HepG2 (cell line): Measurements from ENCODE around the gene TCEA3. TPM values are rescaled to one million over a fixed set of nuclear protein-coding genes. Genes with fewer than 3 reads are reported as not detected.

ENCODE experiments used
- DBP ChIP-seq: sonication (generic); formaldehyde crosslinking; IDR thresholded peaks from 2 replicates; pipeline ENCODE4 v1.4.0; 2020; ENCODE audit warnings: missing genetic modification reagents; ENCODE audit errors: not compliant biosample characterization
- FOXK2 ChIP-seq: fragments of 450-650 bp; IDR thresholded peaks from 2 replicates; pipeline ENCODE4 v1.6.1; 2016
- KDM6A ChIP-seq: IDR thresholded peaks from 2 replicates; pipeline ENCODE4 v1.6.1; 2016; ENCODE audit warnings: low read depth
- MATR3 ChIP-seq: sonication (generic); formaldehyde crosslinking; IDR thresholded peaks from 2 replicates; pipeline ENCODE4 v1.4.0; 2020; ENCODE audit warnings: missing genetic modification reagents
- MEF2D ChIP-seq: sonication (generic); formaldehyde crosslinking; IDR thresholded peaks from 2 replicates; pipeline ENCODE4 v1.5.1; 2020; ENCODE audit warnings: mild to moderate bottlenecking, missing genetic modification reagents
- NFRKB ChIP-seq: fragments of 450-650 bp; IDR thresholded peaks from 2 replicates; pipeline ENCODE4 v1.6.1; 2017
- NFYB ChIP-seq: sonication (generic); formaldehyde crosslinking; IDR thresholded peaks from 2 replicates; pipeline ENCODE4 v1.4.0; 2020; ENCODE audit warnings: missing genetic modification reagents
- POLR2A ChIP-seq, 2 experiments: IDR thresholded peaks; 2 replicates each; pipeline ENCODE4 v1.6.1; 2011; ENCODE audit warnings: low read depth in 2 of 2, low read length in 2 of 2, mild to moderate bottlenecking in 1 of 2, moderate library complexity in 1 of 2; ENCODE audit not compliant: insufficient read depth in 1 of 2
- SIN3A ChIP-seq: IDR thresholded peaks from 2 replicates; pipeline ENCODE4 v1.6.1; 2011; ENCODE audit warnings: low read depth, mild to moderate bottlenecking, control low read depth, low read length, borderline replicate concordance
- STAG1 ChIP-seq: sonication (generic); formaldehyde crosslinking; IDR thresholded peaks from 2 replicates; pipeline ENCODE4 v1.4.0; 2020; ENCODE audit warnings: missing genetic modification reagents
- ZBTB8A ChIP-seq: sonication (generic); formaldehyde crosslinking; IDR thresholded peaks from 2 replicates; pipeline ENCODE4 v1.4.0; 2020; ENCODE audit warnings: mild to moderate bottlenecking, low read depth, missing genetic modification reagents, borderline replicate concordance
- ZNF18 ChIP-seq: sonication (generic); formaldehyde crosslinking; IDR thresholded peaks from 2 replicates; pipeline ENCODE4 v1.8.0; 2022; ENCODE audit warnings: mild to moderate bottlenecking, missing genetic modification reagents; ENCODE audit not compliant: insufficient replicate concordance
- ZNF407 ChIP-seq: sonication (generic); formaldehyde crosslinking; IDR thresholded peaks from one replicate; pipeline ENCODE4 v1.5.1; 2020; ENCODE audit warnings: mild to moderate bottlenecking, missing genetic modification reagents; ENCODE audit errors: not compliant biosample characterization
- ZNF580 ChIP-seq: IDR thresholded peaks from 2 replicates; pipeline ENCODE4 v1.6.1; 2016; ENCODE audit warnings: low read depth, borderline replicate concordance
- ZNF749 ChIP-seq: sonication (generic); formaldehyde crosslinking; IDR thresholded peaks from 2 replicates; pipeline ENCODE4 v1.8.0; 2022; ENCODE audit warnings: mild to moderate bottlenecking, missing genetic modification reagents, moderate library complexity, borderline replicate concordance
- polyA plus RNA-seq, 8 experiments: library from polyadenylated mRNA; depleted of rRNA in 3 of 8; stranded (reverse) in 7 of 8; unstranded in 1 of 8; fragments of >200 nt; fragmentation: Illumina TruSeq in 4 of 8; extraction: Trizol in 4 of 8; gene quantifications; 2 replicates each; pipeline versions ENCODE4 v1.2.1 to v1.2.3, GENCODE V29; 2011 to 2016; ENCODE audit warnings: low read depth in 4 of 8, missing spikeins in 1 of 8, mixed read lengths in 1 of 8; ENCODE audit not compliant: insufficient read depth in 1 of 8
- total RNA-seq, 5 experiments: library from RNA; depleted of rRNA; stranded (reverse); fragments of >200 nt; fragmentation: Illumina TruSeq; extraction: Trizol; gene quantifications; 2 replicates each; pipeline ENCODE4 v1.2.3, GENCODE V29; 2016; ENCODE audit warnings: low read depth in 1 of 5

The TCEA3 gene
- total and polyA plus RNA-seq, 2 of the 13 experiments (the other 11 are each of a cell fraction or from before 2014, with no cell fraction given), result 55.5 to 84.6 TPM

- TF ChIP-seq ZNF407 (CRISPR knock-in tag), result no peak
- TF ChIP-seq FOXK2, result no peak
- peak; percentile 29; the same call in 1 of the 2 replicates for TF ChIP-seq NFRKB
- TF ChIP-seq POLR2A (IDR thresholded peaks at IDR 0.05; ENCODE audit: insufficient read depth in 1 of 2, low read depth in 2 of 2, low read length in 2 of 2), result peak; percentile 81 to 83
- no peak for TF ChIP-seq KDM6A
- no peak; the same call in 1 of the 2 replicates for TF ChIP-seq MEF2D (CRISPR knock-in tag)
- no peak for TF ChIP-seq STAG1
- peak; percentile 6 for TF ChIP-seq ZNF18 (CRISPR knock-in tag)
- peak; percentile 69; the same call in 1 of the 2 replicates for TF ChIP-seq ZBTB8A
- no peak for TF ChIP-seq ZNF749 (CRISPR knock-in tag)
- 0 out of 2 replicates have a peak, but pooled peaks have one; percentile 29 for TF ChIP-seq ZNF580 (CRISPR knock-in tag)
- no peak for TF ChIP-seq MATR3 (CRISPR knock-in tag)
- TF ChIP-seq NFYB (CRISPR knock-in tag), result peak; percentile 93
- no peak for TF ChIP-seq DBP (CRISPR knock-in tag)
- TF ChIP-seq SIN3A, result peak; percentile 56; the same call in 1 of the 2 replicates
These were observed 80.2 kb downstream of the TCEA3 start, which contains the start of gene HNRNPR (continued) for GRCh38 chr1:23344111-23344986.
